WI38 (cell line): ENCODE data around the gene SAMD13.
"Not testable (repeated sequence)": the region's sequence is repeated elsewhere in the genome, so short reads cannot be mapped to it uniquely, and the experiment has no call there.

Source experiments
- H3K4me3 ChIP-seq: 2 replicates; pipeline ENCODE4 v1.5.1; 2011; ENCODE audit warnings: low read depth, mild to moderate bottlenecking, control low read depth, low read length
- TF ChIP-seq, protein P1 (sequence below): IDR thresholded peaks from 2 replicates; pipeline ENCODE4 v1.5.1; 2012; ENCODE audit warnings: low read depth, mild to moderate bottlenecking, control low read depth, low read length

The SAMD13 gene

GRCh38 chr1:84283381-84283780 lies 18.1 kb upstream of the SAMD13 start:
- H3K4me3 ChIP-seq = no peak overlapping the region
- TF ChIP-seq, protein P1, sequence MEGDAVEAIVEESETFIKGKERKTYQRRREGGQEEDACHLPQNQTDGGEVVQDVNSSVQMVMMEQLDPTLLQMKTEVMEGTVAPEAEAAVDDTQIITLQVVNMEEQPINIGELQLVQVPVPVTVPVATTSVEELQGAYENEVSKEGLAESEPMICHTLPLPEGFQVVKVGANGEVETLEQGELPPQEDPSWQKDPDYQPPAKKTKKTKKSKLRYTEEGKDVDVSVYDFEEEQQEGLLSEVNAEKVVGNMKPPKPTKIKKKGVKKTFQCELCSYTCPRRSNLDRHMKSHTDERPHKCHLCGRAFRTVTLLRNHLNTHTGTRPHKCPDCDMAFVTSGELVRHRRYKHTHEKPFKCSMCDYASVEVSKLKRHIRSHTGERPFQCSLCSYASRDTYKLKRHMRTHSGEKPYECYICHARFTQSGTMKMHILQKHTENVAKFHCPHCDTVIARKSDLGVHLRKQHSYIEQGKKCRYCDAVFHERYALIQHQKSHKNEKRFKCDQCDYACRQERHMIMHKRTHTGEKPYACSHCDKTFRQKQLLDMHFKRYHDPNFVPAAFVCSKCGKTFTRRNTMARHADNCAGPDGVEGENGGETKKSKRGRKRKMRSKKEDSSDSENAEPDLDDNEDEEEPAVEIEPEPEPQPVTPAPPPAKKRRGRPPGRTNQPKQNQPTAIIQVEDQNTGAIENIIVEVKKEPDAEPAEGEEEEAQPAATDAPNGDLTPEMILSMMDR = no peak

- no peak overlapping the region for H3K4me3 ChIP-seq
- TF ChIP-seq, protein P1 = no peak
These were observed 15.4 kb upstream of the SAMD13 start for GRCh38 chr1:84286071-84286470.

DNA sequence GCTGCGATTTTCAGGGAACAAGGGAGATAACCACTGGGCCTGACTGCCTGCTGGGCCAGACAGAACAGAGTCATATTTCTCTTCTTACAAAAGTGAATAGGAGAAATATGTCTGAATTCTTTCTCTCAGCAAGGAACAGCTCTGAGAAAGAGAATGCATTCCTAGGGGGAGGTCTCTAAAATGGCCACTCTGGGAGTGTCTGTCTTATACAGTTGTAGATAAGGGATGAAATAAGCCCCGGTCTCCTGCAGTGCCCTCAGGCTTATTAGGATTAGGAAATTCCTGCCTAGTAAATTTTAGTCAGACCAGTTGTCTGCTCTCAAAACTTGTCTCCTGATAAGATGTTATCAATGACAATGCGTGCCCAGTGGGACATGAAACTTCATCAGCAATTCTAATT lies 14.1 kb upstream of the SAMD13 start:
- H3K4me3 ChIP-seq = not testable (repeated sequence)

DNA sequence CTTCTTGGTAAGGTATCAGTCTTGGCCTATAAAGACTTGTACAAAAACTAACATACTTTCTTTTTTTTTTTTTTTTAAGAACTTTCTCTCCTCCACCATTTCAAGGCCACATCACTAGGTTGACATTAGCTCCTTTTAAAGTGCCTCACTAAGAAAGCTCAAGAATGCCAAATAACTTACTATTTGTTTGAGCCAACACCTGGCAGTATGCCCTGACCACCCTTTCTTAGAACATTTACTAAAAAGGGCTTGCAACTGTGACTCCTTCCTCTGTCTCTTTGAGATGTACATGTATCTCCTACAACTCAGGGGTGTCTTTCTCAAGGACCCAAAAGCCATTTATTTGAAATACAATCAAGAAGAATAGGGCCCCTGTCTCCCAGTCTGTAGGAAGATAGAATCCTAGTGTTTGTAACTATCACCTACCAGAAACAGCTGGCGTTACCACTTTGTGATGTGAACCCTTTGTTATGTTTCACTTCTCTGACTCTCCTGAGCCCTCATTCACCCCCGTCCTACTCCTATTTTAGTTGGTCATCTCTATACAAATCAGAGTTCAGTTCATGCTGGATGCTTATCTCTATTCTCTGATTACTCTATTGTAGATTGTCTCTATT lies 12.2 kb upstream of the SAMD13 start:
- TF ChIP-seq, protein P1 = no peak
- H3K4me3 ChIP-seq = no peak overlapping the region

GRCh38 chr1:84291882-84292655 lies 9.4 kb upstream of the SAMD13 start:
- TF ChIP-seq, protein P1 = no peak
- no peak overlapping the region for H3K4me3 ChIP-seq

DNA sequence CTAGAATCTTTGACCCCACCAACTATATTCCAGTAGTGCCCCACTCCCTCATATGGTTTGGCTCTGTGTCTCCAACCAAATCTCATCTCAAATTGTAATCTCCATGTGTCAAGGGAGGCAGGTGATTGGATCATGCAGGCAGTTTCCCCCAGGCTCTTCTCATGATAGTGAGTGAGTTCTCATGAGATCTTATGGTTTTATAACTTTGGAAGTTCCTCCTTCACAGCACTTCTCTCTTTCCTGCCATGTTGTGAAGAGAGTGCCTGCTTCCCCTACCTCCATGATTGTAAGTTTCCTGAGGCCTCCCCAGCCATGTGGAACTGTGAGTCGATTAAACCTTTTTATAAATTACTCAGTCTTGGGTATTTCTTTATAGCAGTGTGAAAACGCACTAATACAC lies 7.7 kb upstream of the SAMD13 start:
- H3K4me3 ChIP-seq = no peak overlapping the region
- TF ChIP-seq, protein P1 = no peak

DNA sequence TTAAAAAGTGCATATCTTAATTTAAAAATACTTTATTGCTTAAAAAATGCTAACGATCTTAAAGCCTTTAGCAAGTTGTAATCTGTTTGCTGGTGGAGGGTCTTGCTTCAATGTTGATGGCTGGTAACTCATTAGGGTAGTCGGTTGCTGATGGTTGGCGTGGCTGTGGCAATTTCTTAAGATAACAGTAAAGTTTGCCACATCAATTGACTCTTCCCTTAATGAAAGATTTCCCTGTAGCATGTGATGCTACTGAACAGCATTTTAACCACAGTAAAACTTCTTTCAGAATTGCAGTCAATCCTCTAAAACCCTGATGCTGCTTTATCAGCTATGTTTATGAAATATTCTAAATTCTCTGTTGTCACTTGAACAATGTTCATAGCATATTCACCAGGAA lies 6.8 kb upstream of the SAMD13 start:
- H3K4me3 ChIP-seq = no peak overlapping the region
- TF ChIP-seq, protein P1 = no peak
